OCI-LY1 (cell line): ENCODE data around the gene DNLZ.

Experiments used
- CTCF ChIP-seq: fragments of 200-600 bp; sonication (generic), shearing (Covaris generic); IDR thresholded peaks from 2 replicates; pipeline ENCODE4 v1.5.1; 2017; ENCODE audit warnings: mild to moderate bottlenecking, antibody characterized with exemption, low read length, moderate library complexity, mixed read lengths
- EZH2 ChIP-seq: fragments of 200-600 bp; sonication (generic), shearing (Covaris generic); IDR thresholded peaks from 2 replicates; pipeline ENCODE4 v1.8.0; 2017; ENCODE audit warnings: borderline replicate concordance, mixed run types, mild to moderate bottlenecking, antibody characterized with exemption, low read length, moderate library complexity, mixed read lengths

- TF ChIP-seq CTCF (no peak), EZH2 (no peak)
Observed at GRCh38 chr9:136339958-136340310, 23.6 kb downstream of the DNLZ start.
